PC-3 (cell line): ENCODE results near the gene MSMO1. TPM values are rescaled to one million over a fixed set of nuclear protein-coding genes. Genes with fewer than 3 reads are reported as not detected.

Experiments
- ATAC-seq: fragments of 200-7000 bp; cut with Tn5 transposase; 2 replicates; pipeline ENCODE4 v1.9.1; 2020; ENCODE audit warnings: mild to moderate bottlenecking, moderate library complexity
- BruUV-seq: library from RNA; stranded (reverse); fragments of 400-500 nt; replicated peaks from 2 replicates; lab custom pipeline; 2021; lab: Mats Ljungman, UMichigan
- CTCF ChIA-PET: fragments of 300-600 bp; sonication (Branson Sonifier 250); formaldehyde crosslinking; loops from one replicate; lab custom pipeline; 2022; ENCODE audit warnings: antibody characterized with exemption; lab: Charles Lee
- POLR2A ChIA-PET: fragments of 300-600 bp; sonication (Branson Sonifier 250); formaldehyde crosslinking; loops from one replicate; lab custom pipeline; 2022; ENCODE audit warnings: antibody characterized with exemption; ENCODE audit not compliant: unreplicated experiment; lab: Charles Lee
- DNase-seq: peaks from one replicate; pipeline ENCODE4 v3.0.0-alpha.2; 2015
- H2AFZ ChIP-seq: fragments of 300-600 bp; sonication (generic); 2 replicates; pipeline ENCODE4 v1.6.0; 2016; ENCODE audit warnings: antibody characterized with exemption, low read length
- H3F3A ChIP-seq: fragments of 300-600 bp; sonication (generic); one replicate; pipeline ENCODE4 v1.6.0; 2017; ENCODE audit warnings: antibody characterized with exemption, low read length, control low read depth, mild to moderate bottlenecking; ENCODE audit not compliant: unreplicated experiment
- H3K27ac ChIP-seq: fragments of 300-600 bp; sonication (generic); 2 replicates; pipeline ENCODE4 v1.5.1; 2016; ENCODE audit warnings: mild to moderate bottlenecking, low read length
- H3K27me3 ChIP-seq: fragments of 300-600 bp; sonication (generic); 2 replicates; pipeline ENCODE4 v1.6.1; 2016; ENCODE audit warnings: low read length, mixed read lengths
- H3K36me3 ChIP-seq: fragments of 300-600 bp; sonication (generic); 2 replicates; pipeline ENCODE4 v1.6.1; 2016; ENCODE audit warnings: low read depth, mixed run types, low read length, mixed read lengths
- H3K4me1 ChIP-seq: fragments of 300-600 bp; sonication (generic); 2 replicates; pipeline ENCODE4 v1.5.1; 2016; ENCODE audit warnings: low read length; ENCODE audit not compliant: insufficient read depth
- H3K4me2 ChIP-seq: fragments of 300-600 bp; sonication (generic); 2 replicates; pipeline ENCODE4 v1.6.0; 2016; ENCODE audit warnings: low read length
- H3K4me3 ChIP-seq: fragments of 300-600 bp; sonication (generic); 2 replicates; pipeline ENCODE4 v1.5.1; 2016; ENCODE audit warnings: mild to moderate bottlenecking, low read length, mixed read lengths
- H3K79me2 ChIP-seq: fragments of 300-600 bp; sonication (generic); 2 replicates; pipeline ENCODE4 v1.6.1; 2017; ENCODE audit warnings: low read length, mixed read lengths
- H3K9ac ChIP-seq: fragments of 300-600 bp; sonication (generic); 2 replicates; pipeline ENCODE4 v1.6.0; 2016; ENCODE audit warnings: mild to moderate bottlenecking, low read length
- H3K9me2 ChIP-seq: fragments of 300-600 bp; sonication (generic); replicated peaks from 2 replicates; pipeline ENCODE4 v1.6.1; 2016; ENCODE audit warnings: mixed run types, low read length, mixed read lengths
- H3K9me3 ChIP-seq: fragments of 300-600 bp; sonication (generic); 2 replicates; pipeline ENCODE4 v1.6.1; 2016; ENCODE audit warnings: low read length, mixed read lengths
- H4K20me1 ChIP-seq: fragments of 300-600 bp; sonication (generic); 2 replicates; pipeline ENCODE4 v1.6.1; 2016; ENCODE audit warnings: low read length, mixed read lengths
- EZH2 ChIP-seq: fragments of 300-600 bp; sonication (generic); IDR thresholded peaks from one replicate; pipeline ENCODE4 v1.6.1; 2017; ENCODE audit warnings: antibody characterized with exemption, mild to moderate bottlenecking, low read length; ENCODE audit not compliant: unreplicated experiment
- EZH2phosphoT487 ChIP-seq: fragments of 300-600 bp; sonication (generic); IDR thresholded peaks from 2 replicates; pipeline ENCODE4 v1.6.1; 2018; ENCODE audit warnings: mild to moderate bottlenecking, antibody characterized with exemption, low read length, borderline replicate concordance
- intact Hi-C: fragments of 100-400 bp; cut with micrococcal nuclease; formaldehyde crosslinking; loops from 2 replicates; pipeline ENCODE4 v1.9.0; 2023
- total RNA-seq: library from RNA; depleted of rRNA; stranded (reverse); fragments of >200 nt; gene quantifications from 2 replicates; pipeline ENCODE4 v1.2.3, GENCODE V29; 2014
- TF ChIP-seq, protein P1 (sequence below): fragments of 300-600 bp; sonication (generic); conservative IDR thresholded peaks from 2 replicates; pipeline ENCODE4 v1.5.1; 2017; ENCODE audit warnings: antibody characterized with exemption, low read depth, mild to moderate bottlenecking, low read length

MSMO1 gene
- total RNA-seq, 1 experiment from 2014 or later, result 37.6 TPM

DNA sequence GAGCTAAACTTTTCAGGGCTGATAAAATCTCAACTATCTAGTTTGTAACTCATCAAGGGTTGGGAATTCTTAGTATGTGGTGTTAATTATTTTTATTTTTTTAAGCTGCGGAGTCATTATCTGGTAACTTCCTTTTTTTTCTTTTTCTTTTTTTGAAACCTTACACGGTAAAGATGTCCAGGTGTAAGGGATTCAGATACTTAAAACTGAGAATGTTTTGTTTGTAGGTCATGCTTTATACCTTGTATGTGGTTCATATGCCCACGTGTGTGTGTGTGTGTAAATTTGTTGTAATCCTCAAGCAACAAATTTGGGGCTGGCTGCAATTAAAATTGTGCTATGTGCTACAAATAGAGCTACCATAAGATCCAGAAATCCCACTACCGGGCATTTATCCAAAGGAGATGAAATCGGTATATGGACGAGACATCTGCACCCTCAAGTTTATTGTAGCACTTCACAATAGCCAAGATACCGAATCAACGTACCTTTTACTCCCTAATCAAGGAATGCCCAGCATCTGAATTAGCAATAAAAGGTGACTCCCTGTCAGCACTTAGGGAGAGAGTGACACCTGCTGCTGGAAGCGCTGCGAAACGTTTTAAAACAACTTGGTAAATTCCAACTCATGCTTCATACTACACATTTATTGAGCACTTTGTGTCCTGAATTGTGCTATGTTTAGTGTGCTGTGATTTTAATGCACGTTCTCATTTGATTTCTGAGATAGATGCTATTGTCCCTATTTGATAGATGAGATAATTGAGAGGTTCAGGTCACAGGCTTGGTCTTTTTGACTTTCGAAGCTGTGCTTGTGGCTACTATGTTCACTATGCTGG, 16.1 kb downstream of the MSMO1 start:
- H3K27ac ChIP-seq, result no peak overlapping the region
- no peaks in the 10 kb centered on the region for H3K9me3 ChIP-seq
- H3K36me3 ChIP-seq, result peaks cover 7% of the 10 kb centered on the region; the same call in 1 of the 2 replicates
- no peaks in the 10 kb centered on the region for H3K27me3 ChIP-seq
- H3F3A ChIP-seq, result no peaks in the 10 kb centered on the region
- H2AFZ ChIP-seq, result no peak overlapping the region
- H3K4me2 ChIP-seq, result no peak overlapping the region
- TF ChIP-seq EZH2phosphoT487 (no peak), EZH2 (no peak)
- TF ChIP-seq, protein P1, sequence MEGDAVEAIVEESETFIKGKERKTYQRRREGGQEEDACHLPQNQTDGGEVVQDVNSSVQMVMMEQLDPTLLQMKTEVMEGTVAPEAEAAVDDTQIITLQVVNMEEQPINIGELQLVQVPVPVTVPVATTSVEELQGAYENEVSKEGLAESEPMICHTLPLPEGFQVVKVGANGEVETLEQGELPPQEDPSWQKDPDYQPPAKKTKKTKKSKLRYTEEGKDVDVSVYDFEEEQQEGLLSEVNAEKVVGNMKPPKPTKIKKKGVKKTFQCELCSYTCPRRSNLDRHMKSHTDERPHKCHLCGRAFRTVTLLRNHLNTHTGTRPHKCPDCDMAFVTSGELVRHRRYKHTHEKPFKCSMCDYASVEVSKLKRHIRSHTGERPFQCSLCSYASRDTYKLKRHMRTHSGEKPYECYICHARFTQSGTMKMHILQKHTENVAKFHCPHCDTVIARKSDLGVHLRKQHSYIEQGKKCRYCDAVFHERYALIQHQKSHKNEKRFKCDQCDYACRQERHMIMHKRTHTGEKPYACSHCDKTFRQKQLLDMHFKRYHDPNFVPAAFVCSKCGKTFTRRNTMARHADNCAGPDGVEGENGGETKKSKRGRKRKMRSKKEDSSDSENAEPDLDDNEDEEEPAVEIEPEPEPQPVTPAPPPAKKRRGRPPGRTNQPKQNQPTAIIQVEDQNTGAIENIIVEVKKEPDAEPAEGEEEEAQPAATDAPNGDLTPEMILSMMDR, result peak; percentile 70
- no peaks in the 10 kb centered on the region for H3K79me2 ChIP-seq
- BruUV-seq, result no TSS peak
- H4K20me1 ChIP-seq, result no peaks in the 10 kb centered on the region
- no peak overlapping the region for H3K4me3 ChIP-seq
- POLR2A ChIA-PET, result no interaction called here
- no peaks in the 10 kb centered on the region for H3K4me1 ChIP-seq
- ATAC-seq (peak; percentile 63), DNase-seq (peak; percentile 55)
- CTCF ChIA-PET, result interaction anchor here (0.6 to 2.1 kb wide), 3 partner anchors 163 to 231 kb away, joined by 3 to 11 read pairs (median 8); partner anchors contain the start of gene TMEM192
- no peaks in the 10 kb centered on the region for H3K9me2 ChIP-seq
- H3K9ac ChIP-seq, result no peak overlapping the region
- intact Hi-C loops, result loop anchor here (1.0 to 5.0 kb wide), 2 partner anchors 136 to 212 kb away; partner anchors contain the start of gene KLHL2

DNA sequence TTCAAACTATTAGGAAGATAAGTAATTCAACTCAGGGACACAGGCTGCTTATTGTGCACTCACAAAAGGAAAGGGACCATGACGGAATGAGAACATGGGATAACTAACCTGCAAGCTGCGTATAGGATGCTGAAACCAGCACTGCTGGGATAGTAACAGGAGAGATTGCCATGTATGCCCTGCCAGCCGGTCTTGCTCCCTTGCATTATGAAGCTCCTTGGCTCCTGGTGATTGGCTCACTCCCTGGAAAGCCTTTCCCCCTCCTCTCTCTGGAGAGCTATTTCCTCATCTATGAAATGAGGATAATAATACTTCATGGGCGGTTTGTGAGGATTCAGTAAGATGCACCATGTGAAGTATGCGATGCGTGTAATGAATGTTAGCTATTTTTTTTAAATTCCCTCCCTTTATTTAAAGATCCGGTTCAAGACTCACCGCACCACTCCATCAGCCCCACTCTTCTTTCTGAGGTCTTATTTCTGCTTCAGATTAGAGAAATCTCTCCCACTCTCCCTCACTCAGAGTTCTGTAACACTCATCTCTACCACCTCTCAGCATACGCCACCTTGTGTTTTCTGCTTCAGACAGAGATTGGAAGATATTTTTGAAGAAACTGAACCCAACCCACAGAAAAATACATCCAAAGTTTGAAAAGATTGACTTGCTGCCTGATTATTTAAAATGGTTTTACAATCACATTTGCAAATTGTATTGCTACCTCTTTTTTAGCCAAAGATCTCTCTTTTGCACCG, 18.4 kb downstream of the MSMO1 start:
- no peak overlapping the region for H3K9ac ChIP-seq
- no peak overlapping the region for H3K4me3 ChIP-seq
- BruUV-seq, result no TSS peak
- H3K27me3 ChIP-seq, result no peaks in the 10 kb centered on the region
- no peaks in the 10 kb centered on the region for H3K4me1 ChIP-seq
- H3K79me2 ChIP-seq, result no peaks in the 10 kb centered on the region
- no peak for TF ChIP-seq EZH2
- TF ChIP-seq, protein P1, result peak; percentile 20; the same call in 1 of the 2 replicates
- DNase-seq (peak; percentile 3), ATAC-seq (no peak)
- H3K27ac ChIP-seq, result no peak overlapping the region
- no peaks in the 10 kb centered on the region for H3K9me3 ChIP-seq
- intact Hi-C loops, result no loop called here
- H3K4me2 ChIP-seq, result no peak overlapping the region
- no peaks in the 10 kb centered on the region for H3K9me2 ChIP-seq
- POLR2A ChIA-PET, result no interaction called here
- no peaks in the 10 kb centered on the region for H4K20me1 ChIP-seq
- H2AFZ ChIP-seq, result no peak overlapping the region
- CTCF ChIA-PET, result no interaction called here
- no peaks in the 10 kb centered on the region for H3K36me3 ChIP-seq
- H3F3A ChIP-seq, result no peaks in the 10 kb centered on the region
